H9 (cell line): ENCODE results near the gene BPIFB2. TPM values are rescaled to one million over a fixed set of nuclear protein-coding genes. Genes with fewer than 3 reads are reported as not detected.

Experiments
- DNase-seq: peaks from one replicate; pipeline ENCODE4 v3.0.0-alpha.2; 2017
- H2AFZ ChIP-seq: one replicate; pipeline ENCODE4 v1.6.1; 2013; ENCODE audit warnings: mild to moderate bottlenecking, low read length, control low read depth, moderate library complexity
- H2AK5ac ChIP-seq: 2 replicates; pipeline ENCODE4 v1.6.1; 2013; ENCODE audit warnings: low read length, control low read depth, mixed read lengths; ENCODE audit not compliant: insufficient read length
- H2BK120ac ChIP-seq: one replicate; pipeline ENCODE4 v1.6.1; 2013; ENCODE audit warnings: low read depth, mild to moderate bottlenecking, low read length, control low read depth, inconsistent platforms; ENCODE audit not compliant: poor library complexity, severe bottlenecking
- H2BK12ac ChIP-seq: 2 replicates; pipeline ENCODE4 v1.6.1; 2013; ENCODE audit warnings: low read length, control low read depth, mixed read lengths, low read depth; ENCODE audit not compliant: insufficient read length
- H2BK15ac ChIP-seq: 2 replicates; pipeline ENCODE4 v1.6.1; 2013; ENCODE audit warnings: low read depth, low read length, control low read depth
- H2BK20ac ChIP-seq: one replicate; pipeline ENCODE4 v1.6.1; 2013; ENCODE audit warnings: low read depth, mild to moderate bottlenecking, low read length, control low read depth, inconsistent platforms; ENCODE audit not compliant: poor library complexity, severe bottlenecking
- H2BK5ac ChIP-seq: 2 replicates; pipeline ENCODE4 v1.6.1; 2013; ENCODE audit warnings: low read length, control low read depth, mixed read lengths; ENCODE audit not compliant: insufficient read length
- H3K14ac ChIP-seq: 2 replicates; pipeline ENCODE4 v1.6.1; 2013; ENCODE audit warnings: low read length, control low read depth; ENCODE audit not compliant: insufficient read depth
- H3K18ac ChIP-seq: 2 replicates; pipeline ENCODE4 v1.6.1; 2013; ENCODE audit warnings: low read depth, mild to moderate bottlenecking, mixed read lengths, low read length, control low read depth; ENCODE audit not compliant: insufficient read length
- H3K23ac ChIP-seq: 2 replicates; pipeline ENCODE4 v1.6.1; 2013; ENCODE audit warnings: low read length, control low read depth, mixed read lengths, low read depth; ENCODE audit not compliant: insufficient read length
- H3K23me2 ChIP-seq: 2 replicates; pipeline ENCODE4 v1.6.1; 2013; ENCODE audit warnings: low read depth, mild to moderate bottlenecking, mixed read lengths, low read length, control low read depth; ENCODE audit not compliant: insufficient read length, poor library complexity, severe bottlenecking
- H3K27ac ChIP-seq: 2 replicates; pipeline ENCODE4 v1.5.1; 2013; ENCODE audit warnings: low read length, control low read depth, mixed read lengths, low read depth; ENCODE audit not compliant: insufficient read length
- H3K27me3 ChIP-seq: 2 replicates; pipeline ENCODE4 v1.6.1; 2013; ENCODE audit warnings: low read length, control low read depth, inconsistent platforms; ENCODE audit not compliant: insufficient read depth
- H3K4ac ChIP-seq: 2 replicates; pipeline ENCODE4 v1.6.1; 2013; ENCODE audit warnings: low read depth, mild to moderate bottlenecking, control low read depth, inconsistent platforms, low read length, moderate library complexity
- H3K4me1 ChIP-seq: 2 replicates; pipeline ENCODE4 v1.6.1; 2013; ENCODE audit warnings: low read length, control low read depth, inconsistent platforms; ENCODE audit not compliant: insufficient read depth
- H3K4me2 ChIP-seq: 2 replicates; pipeline ENCODE4 v1.6.1; 2013; ENCODE audit warnings: low read length, control low read depth, mixed read lengths; ENCODE audit not compliant: insufficient read length, insufficient read depth
- H3K56ac ChIP-seq: 2 replicates; pipeline ENCODE4 v1.6.1; 2013; ENCODE audit warnings: low read depth, mild to moderate bottlenecking, mixed read lengths, low read length, control low read depth; ENCODE audit not compliant: insufficient read length
- H3K79me1 ChIP-seq: 2 replicates; pipeline ENCODE4 v1.6.1; 2013; ENCODE audit warnings: low read depth, mild to moderate bottlenecking, moderate library complexity, low read length, control low read depth, inconsistent platforms; ENCODE audit not compliant: insufficient read depth, poor library complexity, severe bottlenecking
- H3K79me2 ChIP-seq: 2 replicates; pipeline ENCODE4 v1.6.1; 2013; ENCODE audit warnings: low read length, control low read depth, inconsistent platforms; ENCODE audit not compliant: insufficient read depth
- H3K9ac ChIP-seq: 2 replicates; pipeline ENCODE4 v1.6.1; 2013; ENCODE audit warnings: low read length, control low read depth, mixed read lengths; ENCODE audit not compliant: insufficient read length; ENCODE audit errors: extremely low read depth
- H3K9me3 ChIP-seq: one replicate; pipeline ENCODE4 v1.6.1; 2013; ENCODE audit warnings: low read depth, low read length, inconsistent platforms; ENCODE audit not compliant: control insufficient read depth
- H3T11ph ChIP-seq: one replicate; pipeline ENCODE4 v1.6.1; 2013; ENCODE audit warnings: mild to moderate bottlenecking, low read length, control low read depth, inconsistent platforms
- H4K20me1 ChIP-seq: one replicate; pipeline ENCODE4 v1.6.1; 2013; ENCODE audit not compliant: control insufficient read depth, insufficient read length, insufficient read depth
- H4K5ac ChIP-seq: 2 replicates; pipeline ENCODE4 v1.6.1; 2013; ENCODE audit warnings: low read depth, mild to moderate bottlenecking, mixed read lengths, low read length, control low read depth; ENCODE audit not compliant: insufficient read length
- H4K8ac ChIP-seq: replicated peaks from 2 replicates; pipeline ENCODE4 v1.6.1; 2013; ENCODE audit warnings: low read length, control low read depth, mixed read lengths, low read depth; ENCODE audit not compliant: insufficient read length
- H4K91ac ChIP-seq: 2 replicates; pipeline ENCODE4 v1.6.1; 2013; ENCODE audit warnings: low read depth, mild to moderate bottlenecking, moderate library complexity, mixed read lengths, low read length, control low read depth; ENCODE audit not compliant: insufficient read length
- H3K27ac Mint-ChIP-seq, 3 experiments: 2 replicates in 2 of 3; 3 replicates in 1 of 3; pipeline ENCODE4 v1.8.0; 2020 to 2021; ENCODE audit warnings: mixed read lengths in 3 of 3, mild to moderate bottlenecking in 1 of 3, moderate library complexity in 1 of 3
- H3K27me3 Mint-ChIP-seq: 2 replicates; pipeline ENCODE4 v1.8.0; 2021; ENCODE audit warnings: low read depth, mild to moderate bottlenecking, moderate library complexity, mixed read lengths
- H3K36me3 Mint-ChIP-seq, 3 experiments: 2 replicates in 2 of 3; 3 replicates in 1 of 3; pipeline ENCODE4 v1.8.0; 2020 to 2021; ENCODE audit warnings: low read depth in 3 of 3, mixed read lengths in 3 of 3; ENCODE audit not compliant: insufficient read depth in 1 of 3
- H3K4me1 Mint-ChIP-seq, 2 experiments: 2 replicates each; pipeline ENCODE4 v1.8.0; 2020; ENCODE audit warnings: mixed read lengths in 2 of 2
- H3K4me3 Mint-ChIP-seq, 2 experiments: 2 replicates in 1 of 2; 3 replicates in 1 of 2; pipeline ENCODE4 v1.8.0; 2020 to 2021; ENCODE audit warnings: mild to moderate bottlenecking in 2 of 2, mixed read lengths in 2 of 2, moderate library complexity in 1 of 2
- H3K9me3 Mint-ChIP-seq, 2 experiments: 2 replicates in 1 of 2; 3 replicates in 1 of 2; pipeline ENCODE4 v1.8.0; 2020; ENCODE audit warnings: mild to moderate bottlenecking in 2 of 2, mixed read lengths in 2 of 2, moderate library complexity in 1 of 2
- WGBS: extraction: QIAGEN DNeasy Blood & Tissue Kit; methylation state at CpG from one replicate; pipeline ENCODE4 v1.1.7; 2013; ENCODE audit warnings: missing lambda C conversion rate, low lambda C conversion rate, mixed read lengths; ENCODE audit not compliant: insufficient read length; ENCODE audit errors: extremely low coverage; 5-methylcytosine and 5-hydroxymethylcytosine counted together
- total RNA-seq: library from RNA; stranded (reverse); gene quantifications from 2 replicates; pipeline ENCODE4 v1.2.1, GENCODE V29; 2021
- TF ChIP-seq, protein P1 (sequence below): fragments of 200-600 bp; sonication (generic); conservative IDR thresholded peaks from 3 replicates; pipeline ENCODE4 v1.8.0; 2021; ENCODE audit warnings: antibody characterized with exemption, mild to moderate bottlenecking

BPIFB2 gene
- total RNA-seq, 1 experiment from 2014 or later = not detected

DNA sequence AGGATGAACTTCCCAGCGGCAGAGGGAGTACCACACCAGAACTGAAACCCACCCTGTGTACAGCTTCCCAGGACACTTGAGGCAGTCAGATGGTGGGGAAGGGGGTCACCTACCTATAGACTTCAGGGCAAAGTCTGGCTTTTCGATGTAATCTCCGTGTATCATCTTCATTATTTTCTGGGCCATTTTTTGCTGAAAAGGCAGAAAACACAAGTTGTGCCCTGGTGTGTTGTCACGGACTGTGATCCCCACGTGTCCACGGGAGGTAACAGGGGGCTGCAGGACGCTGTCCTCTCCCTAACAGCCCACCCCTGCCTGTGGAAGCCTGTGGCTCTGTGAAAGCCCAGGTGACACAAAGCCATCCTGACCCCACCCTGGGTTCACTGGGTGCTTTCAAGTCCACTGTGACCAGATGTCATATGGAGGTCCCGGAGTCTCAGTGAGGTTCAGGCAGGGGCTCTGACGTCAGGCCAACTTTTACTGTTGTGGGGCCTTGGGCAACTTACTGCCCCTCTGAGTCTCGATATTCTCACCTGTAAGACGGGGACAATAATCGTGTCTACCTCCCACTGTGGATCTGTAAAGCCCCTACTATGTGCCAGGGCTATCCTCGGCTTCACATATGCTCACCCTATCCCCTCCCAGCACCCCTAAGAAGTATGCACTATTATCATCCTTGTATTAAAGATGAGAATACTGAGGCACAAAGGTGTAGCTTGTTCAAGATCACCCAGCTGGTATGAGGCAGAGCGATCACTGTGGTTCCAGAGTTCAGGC lies 17.8 kb upstream of the BPIFB2 start:
- Histone ChIP-seq H3K4me1 (no peaks in the 10 kb centered on the region), H2BK15ac (no peak overlapping the region), H3K18ac (no peak overlapping the region), H3K14ac (no peak overlapping the region), H3K9ac (no peak overlapping the region), H2BK120ac (no peak overlapping the region), H3K27ac (no peak overlapping the region), H2AK5ac (no peak overlapping the region), H3K9me3 (no peaks in the 10 kb centered on the region), H4K91ac (no peak overlapping the region), H3K23me2 (no peaks in the 10 kb centered on the region), H3K23ac (no peak overlapping the region), H3K4ac (no peak overlapping the region), H2BK20ac (no peak overlapping the region), H4K8ac (no peak overlapping the region), H3K27me3 (no peaks in the 10 kb centered on the region), H3K56ac (no peak overlapping the region), H2BK12ac (no peak overlapping the region), H3K79me2 (no peaks in the 10 kb centered on the region), H3K79me1 (no peaks in the 10 kb centered on the region), H3K4me2 (no peak overlapping the region), H2BK5ac (no peak overlapping the region), H4K5ac (no peak overlapping the region), H2AFZ (no peak overlapping the region), H3T11ph (no peak overlapping the region), H4K20me1 (no peaks in the 10 kb centered on the region)
- Mint-ChIP-seq H3K4me1 (no peaks in the 10 kb centered on the region), H3K27me3 (peaks cover 4% of the 10 kb centered on the region), H3K4me3 (no peak overlapping the region), H3K36me3 (no peaks in the 10 kb centered on the region), H3K9me3 (no peaks in the 10 kb centered on the region), H3K27ac (no peak overlapping the region)
- DNase-seq = no peak
- TF ChIP-seq, protein P1, sequence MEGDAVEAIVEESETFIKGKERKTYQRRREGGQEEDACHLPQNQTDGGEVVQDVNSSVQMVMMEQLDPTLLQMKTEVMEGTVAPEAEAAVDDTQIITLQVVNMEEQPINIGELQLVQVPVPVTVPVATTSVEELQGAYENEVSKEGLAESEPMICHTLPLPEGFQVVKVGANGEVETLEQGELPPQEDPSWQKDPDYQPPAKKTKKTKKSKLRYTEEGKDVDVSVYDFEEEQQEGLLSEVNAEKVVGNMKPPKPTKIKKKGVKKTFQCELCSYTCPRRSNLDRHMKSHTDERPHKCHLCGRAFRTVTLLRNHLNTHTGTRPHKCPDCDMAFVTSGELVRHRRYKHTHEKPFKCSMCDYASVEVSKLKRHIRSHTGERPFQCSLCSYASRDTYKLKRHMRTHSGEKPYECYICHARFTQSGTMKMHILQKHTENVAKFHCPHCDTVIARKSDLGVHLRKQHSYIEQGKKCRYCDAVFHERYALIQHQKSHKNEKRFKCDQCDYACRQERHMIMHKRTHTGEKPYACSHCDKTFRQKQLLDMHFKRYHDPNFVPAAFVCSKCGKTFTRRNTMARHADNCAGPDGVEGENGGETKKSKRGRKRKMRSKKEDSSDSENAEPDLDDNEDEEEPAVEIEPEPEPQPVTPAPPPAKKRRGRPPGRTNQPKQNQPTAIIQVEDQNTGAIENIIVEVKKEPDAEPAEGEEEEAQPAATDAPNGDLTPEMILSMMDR = no peak
- whole genome bisulfite sequencing = no CpG with 5 or more reads among the region's 14 CpGs
